ENCODE data around the gene GNL2.

Gene GNL2

DNA sequence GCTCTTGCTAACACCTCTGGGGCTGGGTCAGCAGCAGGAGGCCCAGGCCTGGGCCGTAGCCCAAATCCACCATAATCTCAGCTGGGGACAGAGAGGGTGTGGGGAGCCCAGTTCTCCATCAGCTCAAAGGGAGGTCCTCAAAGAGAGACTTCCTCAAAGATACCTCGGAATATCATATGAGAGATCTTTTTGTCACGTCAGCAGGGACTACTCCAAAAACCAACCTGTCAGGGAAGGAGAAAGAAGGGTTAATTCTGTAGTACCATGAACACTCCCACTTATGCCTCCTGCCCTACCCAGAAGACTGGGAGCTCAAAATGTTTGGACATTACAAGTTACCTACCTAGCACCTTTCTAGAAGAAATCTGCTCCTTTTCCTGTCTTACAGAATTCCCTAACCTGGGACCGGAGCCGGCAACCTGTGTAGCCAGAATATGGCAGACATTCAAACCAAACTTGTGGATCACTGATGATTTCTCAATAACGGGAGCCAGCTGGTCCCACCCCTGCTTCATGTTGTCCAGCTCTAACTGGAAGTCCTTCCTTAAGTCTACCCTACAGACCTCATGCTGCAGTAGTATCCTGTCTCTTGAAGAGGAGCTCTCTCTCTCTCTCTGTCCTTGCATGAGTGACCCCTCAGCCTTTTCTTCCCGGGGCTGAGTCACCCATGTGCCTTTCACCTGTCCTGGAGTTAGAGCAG is 34.1 kb upstream of the GNL2 start:
- 58 to 62% methylated on average over 7 of the region's 7 CpGs for WGBS, 2 experiments
- Histone ChIP-seq H3K4me1 (ENCODE audit: control insufficient read depth, insufficient read depth, low read length) (peaks cover 65% of the 10 kb centered on the region), H3K27ac (ENCODE audit: insufficient read depth, low read depth, low read length, poor library complexity, severe bottlenecking) (no peak overlapping the region), H3K9me3 (ENCODE audit: control insufficient read depth, low read length) (no peaks in the 10 kb centered on the region), H3K27me3 (ENCODE audit: control insufficient read depth, insufficient read depth, low read length, poor library complexity, severe bottlenecking) (peaks cover 67% of the 10 kb centered on the region), H3K4me3 (ENCODE audit: insufficient read depth, low read depth, low read length) (no peak overlapping the region), H3K36me3 (ENCODE audit: control insufficient read depth, insufficient read depth, low read length) (no peaks in the 10 kb centered on the region)

DNA sequence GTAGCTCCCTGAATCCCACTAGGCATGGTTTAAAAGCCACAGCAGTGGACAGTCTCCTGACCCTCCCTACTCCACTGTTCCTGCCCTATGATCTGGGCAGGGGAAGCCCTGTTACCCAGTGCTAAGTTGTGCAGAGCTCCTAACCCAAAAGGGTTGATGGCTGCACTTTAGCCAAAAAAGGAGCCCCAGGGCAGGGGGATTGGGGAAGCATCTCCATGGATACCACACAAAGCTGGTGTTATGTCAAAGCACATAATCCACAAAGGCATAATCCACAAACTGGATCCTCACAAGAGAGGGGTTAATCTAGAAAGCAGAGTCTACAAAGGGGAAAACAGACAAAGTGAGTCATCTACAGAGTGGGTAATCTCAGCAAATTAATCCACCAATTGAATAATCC is 33.3 kb upstream of the GNL2 start:
- Histone ChIP-seq H3K9me3 (ENCODE audit: control insufficient read depth, low read length) (no peaks in the 10 kb centered on the region), H3K4me3 (ENCODE audit: insufficient read depth, low read depth, low read length) (no peak overlapping the region), H3K36me3 (ENCODE audit: control insufficient read depth, insufficient read depth, low read length) (no peaks in the 10 kb centered on the region), H3K27me3 (ENCODE audit: control insufficient read depth, insufficient read depth, low read length, poor library complexity, severe bottlenecking) (peaks cover 58% of the 10 kb centered on the region), H3K27ac (ENCODE audit: insufficient read depth, low read depth, low read length, poor library complexity, severe bottlenecking) (no peak overlapping the region), H3K4me1 (ENCODE audit: control insufficient read depth, insufficient read depth, low read length) (peaks cover 65% of the 10 kb centered on the region)

DNA sequence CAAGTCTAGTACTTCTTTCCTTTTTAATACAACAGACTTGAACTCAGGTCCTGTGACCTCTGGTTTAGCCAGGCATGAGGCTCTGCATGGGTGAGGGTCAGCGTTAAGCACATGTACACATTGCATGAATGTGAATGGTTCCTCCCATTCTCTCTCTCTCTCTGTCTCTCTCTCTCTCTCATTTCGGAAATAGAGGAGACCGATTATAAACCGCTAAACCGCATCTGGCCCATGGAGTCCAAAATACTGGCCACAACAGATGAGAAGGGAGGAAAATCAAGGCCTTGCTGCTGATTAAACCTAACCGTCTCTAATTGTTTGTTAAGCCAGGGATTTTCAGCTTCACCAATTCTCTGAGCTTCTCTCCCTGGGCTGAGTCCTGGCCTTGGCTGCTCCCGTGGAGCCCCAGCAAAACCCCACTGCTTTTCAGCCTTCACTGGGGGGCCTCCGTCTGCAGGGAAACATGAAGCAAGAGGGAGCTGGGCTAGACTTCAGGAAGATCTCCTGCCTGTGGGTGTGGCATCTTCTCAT is 32.4 kb upstream of the GNL2 start:
- Histone ChIP-seq H3K4me1 (ENCODE audit: control insufficient read depth, insufficient read depth, low read length) (peaks cover 58% of the 10 kb centered on the region), H3K27me3 (ENCODE audit: control insufficient read depth, insufficient read depth, low read length, poor library complexity, severe bottlenecking) (peaks cover 52% of the 10 kb centered on the region), H3K9me3 (ENCODE audit: control insufficient read depth, low read length) (no peaks in the 10 kb centered on the region), H3K27ac (ENCODE audit: insufficient read depth, low read depth, low read length, poor library complexity, severe bottlenecking) (no peak overlapping the region), H3K36me3 (ENCODE audit: control insufficient read depth, insufficient read depth, low read length) (no peaks in the 10 kb centered on the region), H3K4me3 (ENCODE audit: insufficient read depth, low read depth, low read length) (no peak overlapping the region)
- WGBS, 2 experiments, result 79 to 86% methylated on average over 8 of the region's 8 CpGs

DNA sequence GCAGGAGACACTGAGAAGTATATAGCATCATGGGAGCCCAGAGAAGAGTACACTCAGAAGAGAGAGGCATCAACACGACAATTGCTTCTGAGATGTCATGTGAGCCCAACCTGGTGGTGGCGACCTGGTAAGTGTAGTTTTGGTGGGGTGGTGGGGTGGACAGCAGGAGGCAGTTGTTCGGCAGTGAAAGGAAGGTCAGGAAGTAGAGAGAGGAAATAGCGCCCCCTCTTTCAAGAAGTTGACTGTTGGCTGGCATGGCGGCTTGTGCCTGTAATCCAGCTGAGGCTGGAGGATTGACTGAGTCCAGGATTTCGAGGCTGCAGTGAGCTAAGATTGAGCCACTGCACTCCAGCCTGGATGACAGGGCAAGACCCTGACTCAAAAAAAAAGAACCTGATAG is 26.4 kb upstream of the GNL2 start:
- 45 to 48% methylated on average over 6 of the region's 6 CpGs for WGBS, 2 experiments
- Histone ChIP-seq H3K27ac (ENCODE audit: insufficient read depth, low read depth, low read length, poor library complexity, severe bottlenecking) (no peak overlapping the region), H3K36me3 (ENCODE audit: control insufficient read depth, insufficient read depth, low read length) (no peaks in the 10 kb centered on the region), H3K27me3 (ENCODE audit: control insufficient read depth, insufficient read depth, low read length, poor library complexity, severe bottlenecking) (peaks cover 23% of the 10 kb centered on the region), H3K4me1 (ENCODE audit: control insufficient read depth, insufficient read depth, low read length) (peaks cover 8% of the 10 kb centered on the region), H3K9me3 (ENCODE audit: control insufficient read depth, low read length) (no peaks in the 10 kb centered on the region), H3K4me3 (ENCODE audit: insufficient read depth, low read depth, low read length) (no peak overlapping the region)

DNA sequence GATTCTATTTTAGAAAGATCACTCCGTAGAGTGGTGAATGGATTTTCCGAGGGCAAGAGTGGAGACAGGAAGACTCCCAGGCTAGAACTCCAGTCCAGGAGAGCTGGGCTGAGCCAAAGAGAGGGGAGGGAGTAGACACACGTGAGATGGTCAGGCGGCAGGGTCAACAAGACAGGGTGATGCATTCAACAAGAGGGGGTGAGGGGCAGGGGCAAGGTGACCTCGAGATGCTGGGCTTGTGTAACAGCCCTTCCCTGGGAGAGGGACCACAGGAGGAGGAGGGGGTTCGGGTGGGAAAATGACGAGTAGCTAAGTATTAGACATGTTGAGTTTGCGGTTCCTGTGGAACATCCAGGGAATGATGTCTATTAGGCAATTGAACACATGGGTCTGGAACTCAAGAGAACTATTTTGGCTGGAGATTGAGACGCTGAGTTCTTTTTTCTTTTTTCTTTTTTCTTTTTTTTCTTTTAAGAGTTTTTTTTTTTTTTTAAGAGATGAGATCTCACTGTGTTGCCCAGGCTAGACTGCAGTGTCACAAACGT is 25.7 kb upstream of the GNL2 start:
- WGBS, 2 experiments, result 77 to 83% methylated on average over 9 to 10 of the region's 10 CpGs
- no peak overlapping the region for H3K27ac ChIP-seq (ENCODE audit: insufficient read depth, low read depth, low read length, poor library complexity, severe bottlenecking)
- H3K9me3 ChIP-seq (ENCODE audit: control insufficient read depth, low read length), result no peaks in the 10 kb centered on the region
- H3K4me3 ChIP-seq (ENCODE audit: insufficient read depth, low read depth, low read length), result no peak overlapping the region
- peaks cover 29% of the 10 kb centered on the region for H3K27me3 ChIP-seq (ENCODE audit: control insufficient read depth, insufficient read depth, low read length, poor library complexity, severe bottlenecking)
- peaks cover 1% of the 10 kb centered on the region for H3K4me1 ChIP-seq (ENCODE audit: control insufficient read depth, insufficient read depth, low read length)
- no peaks in the 10 kb centered on the region for H3K36me3 ChIP-seq (ENCODE audit: control insufficient read depth, insufficient read depth, low read length)

DNA sequence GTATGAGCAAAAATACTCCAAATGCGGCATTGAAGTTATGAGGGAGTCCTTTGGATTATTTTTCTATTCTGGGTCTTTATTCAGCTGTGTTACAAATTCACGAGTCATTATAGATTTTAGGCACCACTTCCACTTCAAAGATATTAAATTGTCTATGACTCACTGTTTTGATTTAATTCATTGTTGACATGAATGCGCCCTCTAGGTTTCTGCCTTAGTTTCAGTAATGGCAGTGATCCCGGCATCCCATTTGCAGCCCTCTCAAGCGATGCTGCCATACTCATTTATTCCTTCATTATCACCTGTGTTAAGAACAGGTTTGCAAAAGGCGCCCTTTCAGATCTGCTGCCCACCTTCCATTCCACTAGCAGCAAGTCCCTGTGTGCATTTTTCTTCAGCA is 25.0 kb upstream of the GNL2 start:
- Histone ChIP-seq H3K4me1 (ENCODE audit: control insufficient read depth, insufficient read depth, low read length) (no peaks in the 10 kb centered on the region), H3K36me3 (ENCODE audit: control insufficient read depth, insufficient read depth, low read length) (no peaks in the 10 kb centered on the region), H3K4me3 (ENCODE audit: insufficient read depth, low read depth, low read length) (no peak overlapping the region), H3K27me3 (ENCODE audit: control insufficient read depth, insufficient read depth, low read length, poor library complexity, severe bottlenecking) (peaks cover 36% of the 10 kb centered on the region), H3K9me3 (ENCODE audit: control insufficient read depth, low read length) (no peaks in the 10 kb centered on the region), H3K27ac (ENCODE audit: insufficient read depth, low read depth, low read length, poor library complexity, severe bottlenecking) (no peak overlapping the region)
- 85 to 87% methylated on average over 5 to 6 of the region's 6 CpGs for WGBS, 2 experiments

DNA sequence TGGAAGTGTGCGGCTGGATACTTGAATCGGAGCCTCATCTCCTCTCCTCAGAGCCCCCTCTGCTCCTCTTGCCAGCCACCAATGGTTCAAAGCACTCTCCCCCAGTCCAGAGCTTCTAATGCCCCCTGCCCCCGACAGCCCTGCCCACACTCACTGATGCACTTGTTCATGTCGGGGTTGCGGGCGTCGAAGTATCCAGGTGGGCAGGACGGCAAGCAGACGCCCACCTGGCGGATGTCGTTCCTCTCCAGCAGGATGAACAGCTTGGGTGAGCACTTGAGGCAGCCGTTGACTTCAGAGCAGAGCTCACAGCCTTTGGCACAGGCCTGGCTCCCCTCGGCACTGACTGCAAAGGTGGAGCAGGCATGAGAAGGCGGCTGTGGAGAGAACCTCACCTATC is 20.6 kb upstream of the GNL2 start:
- H3K4me1 ChIP-seq (ENCODE audit: control insufficient read depth, insufficient read depth, low read length), result no peaks in the 10 kb centered on the region
- H3K27me3 ChIP-seq (ENCODE audit: control insufficient read depth, insufficient read depth, low read length, poor library complexity, severe bottlenecking), result peaks cover 30% of the 10 kb centered on the region
- 86 to 87% methylated on average over 14 of the region's 14 CpGs for WGBS, 2 experiments
- no peaks in the 10 kb centered on the region for H3K36me3 ChIP-seq (ENCODE audit: control insufficient read depth, insufficient read depth, low read length)
- H3K27ac ChIP-seq (ENCODE audit: insufficient read depth, low read depth, low read length, poor library complexity, severe bottlenecking), result no peak overlapping the region
- no peak overlapping the region for H3K4me3 ChIP-seq (ENCODE audit: insufficient read depth, low read depth, low read length)
- no peaks in the 10 kb centered on the region for H3K9me3 ChIP-seq (ENCODE audit: control insufficient read depth, low read length)

DNA sequence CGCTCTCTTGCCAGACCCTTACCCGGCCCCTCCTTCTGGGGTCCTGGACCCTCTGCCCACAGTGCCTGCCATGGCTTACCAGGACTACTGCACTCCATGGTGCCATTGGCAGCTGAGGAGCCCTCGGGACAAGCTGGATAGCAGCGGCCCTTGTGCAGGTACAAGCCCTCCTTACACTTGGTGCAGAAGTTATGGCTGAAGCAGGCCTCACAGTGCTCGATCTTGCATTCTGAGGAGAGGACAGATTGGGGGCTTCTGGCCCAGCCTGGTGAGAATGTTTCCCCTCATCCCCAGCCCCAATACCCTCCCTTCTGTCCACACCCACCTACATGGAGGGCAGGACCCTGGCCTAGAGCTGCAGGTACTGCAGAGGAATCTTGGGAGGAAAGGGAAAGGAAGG is 18.4 kb upstream of the GNL2 start:
- Histone ChIP-seq H3K9me3 (ENCODE audit: control insufficient read depth, low read length) (no peaks in the 10 kb centered on the region), H3K36me3 (ENCODE audit: control insufficient read depth, insufficient read depth, low read length) (no peaks in the 10 kb centered on the region), H3K27me3 (ENCODE audit: control insufficient read depth, insufficient read depth, low read length, poor library complexity, severe bottlenecking) (peaks cover 38% of the 10 kb centered on the region), H3K4me3 (ENCODE audit: insufficient read depth, low read depth, low read length) (no peak overlapping the region), H3K27ac (ENCODE audit: insufficient read depth, low read depth, low read length, poor library complexity, severe bottlenecking) (no peak overlapping the region), H3K4me1 (ENCODE audit: control insufficient read depth, insufficient read depth, low read length) (no peaks in the 10 kb centered on the region)
- WGBS, 2 experiments, result 89 to 92% methylated on average over 5 of the region's 5 CpGs

DNA sequence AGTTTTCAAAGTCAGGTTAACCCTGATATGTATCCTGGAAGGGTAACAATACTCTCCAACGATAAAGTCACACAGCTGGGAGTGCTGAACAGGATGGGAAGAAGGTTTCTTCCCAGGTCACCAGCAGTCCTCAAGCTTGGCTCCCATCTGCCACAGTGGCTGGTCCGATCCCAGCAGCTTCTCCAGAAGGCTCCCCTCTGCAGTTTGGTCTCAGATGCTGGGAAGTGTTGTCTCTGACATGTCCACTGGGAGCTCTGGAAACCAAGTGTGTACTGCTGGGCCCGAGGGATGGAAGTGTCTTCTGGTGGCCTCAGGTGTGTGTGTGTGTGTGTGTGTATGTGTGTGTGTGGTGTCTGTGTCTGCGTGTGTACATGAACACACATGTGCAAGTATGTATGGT is 16.4 kb upstream of the GNL2 start:
- H3K27me3 ChIP-seq (ENCODE audit: control insufficient read depth, insufficient read depth, low read length, poor library complexity, severe bottlenecking), result peaks cover 51% of the 10 kb centered on the region

DNA sequence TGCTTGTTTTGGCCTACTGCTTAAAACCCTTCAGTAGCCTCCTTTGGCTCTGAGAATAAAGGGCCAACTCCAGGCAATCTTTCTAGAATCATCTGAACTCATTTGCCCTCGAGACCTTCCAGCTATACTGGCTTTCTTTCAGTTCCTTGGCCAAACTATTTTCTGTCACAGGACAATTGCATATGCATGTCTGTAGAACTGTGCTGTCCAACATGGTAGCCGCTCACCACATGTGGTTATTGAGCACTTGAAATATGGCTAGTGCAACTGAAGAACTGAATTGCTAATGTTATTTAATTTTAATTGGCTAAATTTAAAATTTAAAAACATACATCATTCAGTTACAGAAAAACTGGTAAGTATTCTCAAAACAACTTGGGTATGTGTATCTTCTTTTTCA is 14.3 kb upstream of the GNL2 start:
- peaks cover 39% of the 10 kb centered on the region for H3K27me3 ChIP-seq (ENCODE audit: control insufficient read depth, insufficient read depth, low read length, poor library complexity, severe bottlenecking)
- H3K27ac ChIP-seq (ENCODE audit: insufficient read depth, low read depth, low read length, poor library complexity, severe bottlenecking), result no peak overlapping the region
- H3K36me3 ChIP-seq (ENCODE audit: control insufficient read depth, insufficient read depth, low read length), result no peaks in the 10 kb centered on the region
- 88 to 89% methylated on average over 2 of the region's 2 CpGs for WGBS, 2 experiments
- no peak overlapping the region for H3K4me3 ChIP-seq (ENCODE audit: insufficient read depth, low read depth, low read length)
- no peaks in the 10 kb centered on the region for H3K9me3 ChIP-seq (ENCODE audit: control insufficient read depth, low read length)
- H3K4me1 ChIP-seq (ENCODE audit: control insufficient read depth, insufficient read depth, low read length), result no peaks in the 10 kb centered on the region

More for the DNA sequence above, 16.4 kb upstream of the GNL2 start:
- H3K4me1 ChIP-seq (ENCODE audit: control insufficient read depth, insufficient read depth, low read length), result no peaks in the 10 kb centered on the region
- H3K9me3 ChIP-seq (ENCODE audit: control insufficient read depth, low read length), result no peaks in the 10 kb centered on the region
- H3K36me3 ChIP-seq (ENCODE audit: control insufficient read depth, insufficient read depth, low read length), result no peaks in the 10 kb centered on the region
- 78 to 85% methylated on average over 4 of the region's 4 CpGs for WGBS, 2 experiments
- no peak overlapping the region for H3K4me3 ChIP-seq (ENCODE audit: insufficient read depth, low read depth, low read length)
- no peak overlapping the region for H3K27ac ChIP-seq (ENCODE audit: insufficient read depth, low read depth, low read length, poor library complexity, severe bottlenecking)
